Activated CD8-positive, alpha-beta memory T cell treated with anti-CD3 and anti-CD28 coated beads for 1 hour (primary cell): Measurements from ENCODE around the gene CREB3L2.
"Not testable (repeated sequence)": the region's sequence is repeated elsewhere in the genome, so short reads cannot be mapped to it uniquely, and the experiment has no call there.

Source experiments
- DNase-seq, 2 donors: peaks; one replicate each; pipeline ENCODE4 v3.0.0-alpha.2; 2020; ENCODE audit warnings: low read depth in 1 of 2; ENCODE audit errors: extremely low read depth in 1 of 2

Gene CREB3L2

GRCh38 chr7:138014201-138014600 lies 12.3 kb upstream of the CREB3L2 start:
- not testable (repeated sequence) for DNase-seq

GRCh38 chr7:138009350-138009653 lies 7.4 kb upstream of the CREB3L2 start:
- DNase-seq: no peak

DNA sequence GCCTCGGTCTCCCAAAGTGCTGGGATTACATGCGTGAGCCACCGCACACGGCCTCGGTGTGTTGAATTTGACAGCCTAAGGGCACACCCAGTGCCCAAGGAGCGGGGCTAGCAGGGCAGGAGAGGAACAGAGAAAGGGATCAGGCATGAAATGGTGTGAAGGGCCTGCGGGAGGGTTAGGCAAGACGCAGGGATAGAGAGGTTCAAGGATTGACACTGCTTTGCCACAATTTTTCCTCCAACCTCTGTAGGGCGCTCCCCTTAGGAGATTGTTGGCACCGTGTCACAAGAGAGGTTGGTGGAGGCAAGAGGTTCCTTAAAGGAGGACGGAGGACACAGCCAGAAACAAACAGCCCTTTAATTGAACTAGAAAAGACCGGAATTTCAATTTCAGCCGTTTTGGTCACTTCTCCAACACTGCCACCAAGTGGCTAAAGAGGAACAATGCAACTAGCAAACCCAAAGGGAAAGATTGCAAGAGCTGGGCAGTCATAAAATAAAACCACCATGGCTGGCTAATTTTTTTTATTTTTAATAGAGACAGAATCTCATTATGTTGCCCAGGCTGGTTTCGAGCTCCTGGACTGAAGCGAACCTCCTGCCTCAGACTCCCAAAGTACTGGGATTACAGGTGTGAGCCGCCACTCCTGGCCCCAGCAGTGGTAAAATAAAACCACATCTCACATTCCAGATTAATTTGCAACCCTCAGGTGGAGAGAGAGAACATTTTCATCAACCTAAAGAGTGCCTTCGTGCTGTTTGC lies 6.9 kb upstream of the CREB3L2 start:
- peak in 1 of 2 donors; percentile 1 for DNase-seq

DNA sequence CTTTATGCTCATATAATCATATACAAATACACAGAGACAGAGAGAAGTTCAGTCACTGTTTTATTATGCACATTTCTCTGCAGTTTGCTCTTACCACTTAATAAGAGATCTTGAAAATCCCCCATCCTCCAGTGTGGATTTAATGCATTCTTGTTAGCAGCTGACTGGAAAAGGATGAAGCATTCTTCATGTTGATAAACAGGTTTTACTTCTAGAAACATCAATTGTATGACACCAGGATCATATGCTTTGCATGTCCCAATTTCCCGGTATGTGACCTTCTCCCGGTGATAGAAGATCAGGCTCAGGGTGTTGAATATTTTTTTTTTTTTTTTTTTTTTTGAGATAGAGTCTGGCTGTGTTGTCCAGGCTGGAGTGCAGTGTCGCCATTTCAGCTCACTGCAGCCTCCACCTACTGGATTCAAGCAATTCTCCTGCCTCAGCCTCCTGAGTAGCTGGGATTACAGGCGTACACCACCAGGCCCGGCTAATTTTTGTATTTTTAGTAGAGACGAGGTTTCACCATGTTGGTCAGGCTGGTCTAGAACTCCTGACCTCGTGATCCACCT lies 6.2 kb upstream of the CREB3L2 start:
- no peak for DNase-seq

GRCh38 chr7:138006106-138006505 lies 4.2 kb upstream of the CREB3L2 start:
- DNase-seq: no peak

- no peak for DNase-seq
These were observed 3.0 kb upstream of the CREB3L2 start for GRCh38 chr7:138004936-138005335.

- DNase-seq: no peak
These were observed 2.2 kb upstream of the CREB3L2 start for GRCh38 chr7:138004046-138004445.

DNA sequence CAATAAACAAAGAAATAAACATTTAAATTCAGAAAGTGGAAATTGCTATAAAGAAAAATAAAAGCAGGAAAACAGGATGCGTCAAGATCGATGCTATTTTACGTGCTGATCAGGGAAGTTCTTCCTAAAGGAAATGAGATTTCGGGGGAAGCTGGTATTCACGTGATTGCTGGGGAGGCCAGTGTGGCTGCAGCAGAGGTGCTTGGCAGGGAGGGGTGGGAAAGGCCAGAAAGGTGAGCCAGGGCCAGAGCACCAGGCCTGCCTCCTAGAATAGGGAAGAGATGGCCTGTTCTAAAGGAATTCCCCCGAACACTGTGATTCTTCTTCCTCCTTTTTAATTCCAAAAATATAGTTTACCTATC lies 923 bp upstream of the CREB3L2 start:
- no peak for DNase-seq

DNA sequence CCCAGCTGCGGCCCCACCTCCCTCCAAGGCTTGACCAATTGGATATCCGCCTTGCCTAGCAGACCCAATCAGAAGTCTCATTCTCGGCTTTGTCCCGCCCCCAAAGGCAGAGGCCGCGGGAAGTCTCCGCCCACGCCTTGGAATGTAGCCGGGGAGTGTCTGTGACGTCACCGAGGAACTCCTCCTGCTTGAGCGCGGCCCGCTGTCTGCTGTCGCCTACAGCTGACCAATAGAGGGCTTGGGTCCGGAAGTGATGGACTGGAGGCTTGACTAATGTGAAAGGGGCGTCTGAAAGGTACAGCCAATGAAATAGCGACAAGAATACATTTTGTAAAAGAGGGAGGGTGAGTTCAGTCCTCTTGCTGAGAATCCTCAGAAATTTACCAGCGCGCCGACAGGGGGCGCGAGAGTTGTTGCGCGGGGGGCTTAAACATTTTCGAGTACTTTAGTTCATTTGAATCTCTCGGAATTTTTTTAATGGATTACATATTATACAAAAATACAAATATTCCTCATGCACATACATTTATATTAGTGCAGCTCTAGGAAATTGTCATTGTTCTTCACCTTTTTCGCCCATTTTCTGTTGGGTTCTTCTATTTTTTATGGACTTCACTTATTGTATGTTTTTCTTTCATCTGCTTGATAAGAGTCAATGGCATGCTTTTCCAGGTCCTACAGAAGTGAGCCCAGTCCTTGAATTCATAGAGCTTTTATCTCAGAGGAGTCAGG lies 376 bp upstream of the CREB3L2 start:
- DNase-seq: peak; percentile 94 to 98

DNA sequence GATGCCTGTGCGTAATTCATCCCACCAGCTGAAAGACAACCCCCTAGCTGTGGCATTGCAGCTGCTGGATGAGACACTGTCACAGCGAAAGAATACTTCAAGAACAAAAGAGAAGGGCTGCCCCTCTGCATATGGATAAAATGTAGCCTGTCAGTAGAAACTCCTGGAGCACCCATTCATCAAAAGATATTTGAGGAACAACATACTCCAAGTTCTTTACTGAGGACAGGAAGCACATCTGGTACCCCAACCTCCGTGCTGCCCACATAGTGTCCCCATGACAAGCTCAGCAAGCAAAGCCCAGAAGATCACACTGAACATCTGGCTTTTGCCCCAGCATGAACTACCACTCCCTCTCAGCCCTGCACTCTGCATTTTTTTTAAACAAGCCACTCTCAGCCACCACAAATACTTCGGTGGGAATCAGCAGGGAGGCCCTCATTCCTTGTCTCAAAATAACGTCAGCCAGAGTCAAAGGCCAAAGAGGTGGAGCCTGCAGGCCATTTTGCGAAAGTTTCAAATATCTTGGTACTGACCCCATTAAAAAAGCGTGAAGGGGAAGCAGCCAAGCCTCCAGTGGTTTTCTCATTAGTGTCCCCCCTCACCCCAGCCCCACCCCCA lies 1.7 kb downstream of the CREB3L2 start:
- no peak for DNase-seq

- no peak for DNase-seq
These were observed 2.3 kb downstream of the CREB3L2 start for GRCh38 chr7:137999496-138000080.

GRCh38 chr7:137998250-137998649 lies 3.6 kb downstream of the CREB3L2 start:
- DNase-seq: no peak

GRCh38 chr7:137996871-137997270 lies 5.0 kb downstream of the CREB3L2 start:
- DNase-seq: no peak

GRCh38 chr7:137996386-137996851 lies 5.5 kb downstream of the CREB3L2 start:
- no peak for DNase-seq

DNA sequence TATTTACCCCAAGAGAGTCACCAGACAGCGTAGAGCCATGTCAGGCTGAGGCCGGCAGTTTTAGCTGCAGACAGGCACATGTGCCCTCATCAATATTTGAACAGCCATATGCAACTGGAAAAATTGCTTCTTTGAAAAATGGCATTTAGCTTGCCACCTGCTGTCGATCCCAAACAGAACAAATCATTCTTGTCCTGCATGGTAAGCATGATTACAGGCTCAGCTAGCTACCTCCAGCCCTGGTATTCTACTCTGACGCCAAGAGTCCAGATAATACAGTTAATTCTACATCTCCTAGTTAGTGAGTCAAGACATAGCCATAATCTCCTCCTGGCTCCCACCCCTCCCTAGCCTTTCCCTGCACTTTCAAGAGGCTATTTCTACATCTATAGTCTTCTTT lies 7.7 kb downstream of the CREB3L2 start:
- DNase-seq: no peak

DNA sequence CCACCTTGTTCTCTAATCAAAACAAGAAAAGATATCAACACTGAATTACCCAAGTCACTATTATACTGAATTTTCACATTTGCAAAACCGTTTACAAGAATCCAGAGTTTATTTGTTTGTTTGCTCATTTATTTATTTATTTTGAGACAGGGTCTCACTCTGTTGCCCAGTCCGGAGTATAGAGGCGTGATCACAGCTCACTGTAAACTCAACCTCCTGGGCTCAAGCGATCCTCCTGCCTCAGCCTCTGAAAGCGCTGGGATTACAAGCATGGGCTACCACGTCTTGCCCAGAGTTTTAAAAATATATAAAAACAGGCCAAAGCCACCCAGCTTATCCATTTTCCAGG lies 8.5 kb downstream of the CREB3L2 start:
- no peak for DNase-seq

GRCh38 chr7:137992550-137993394 lies 9.1 kb downstream of the CREB3L2 start:
- DNase-seq: no peak

DNA sequence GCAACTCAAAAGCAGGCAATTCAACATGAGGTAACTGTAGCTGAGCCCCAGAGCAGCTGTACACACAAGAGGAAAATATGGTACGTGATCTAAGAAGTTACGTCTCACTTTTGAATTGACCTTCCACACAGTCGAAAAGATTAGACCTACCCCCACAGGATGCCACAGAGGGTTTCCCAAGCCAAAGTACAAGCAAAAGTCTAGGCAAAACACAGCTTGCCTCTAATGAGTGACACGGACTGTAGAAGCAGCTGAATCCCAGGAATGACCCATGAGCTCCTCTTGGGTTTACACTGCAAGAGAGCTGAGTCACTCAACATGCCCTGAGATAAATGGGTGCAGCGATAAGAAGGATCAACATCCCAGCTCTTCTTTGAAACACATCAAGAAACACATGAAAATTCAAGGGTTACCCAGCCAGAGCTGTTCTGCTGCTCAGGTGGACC lies 9.8 kb downstream of the CREB3L2 start:
- no peak for DNase-seq

DNA sequence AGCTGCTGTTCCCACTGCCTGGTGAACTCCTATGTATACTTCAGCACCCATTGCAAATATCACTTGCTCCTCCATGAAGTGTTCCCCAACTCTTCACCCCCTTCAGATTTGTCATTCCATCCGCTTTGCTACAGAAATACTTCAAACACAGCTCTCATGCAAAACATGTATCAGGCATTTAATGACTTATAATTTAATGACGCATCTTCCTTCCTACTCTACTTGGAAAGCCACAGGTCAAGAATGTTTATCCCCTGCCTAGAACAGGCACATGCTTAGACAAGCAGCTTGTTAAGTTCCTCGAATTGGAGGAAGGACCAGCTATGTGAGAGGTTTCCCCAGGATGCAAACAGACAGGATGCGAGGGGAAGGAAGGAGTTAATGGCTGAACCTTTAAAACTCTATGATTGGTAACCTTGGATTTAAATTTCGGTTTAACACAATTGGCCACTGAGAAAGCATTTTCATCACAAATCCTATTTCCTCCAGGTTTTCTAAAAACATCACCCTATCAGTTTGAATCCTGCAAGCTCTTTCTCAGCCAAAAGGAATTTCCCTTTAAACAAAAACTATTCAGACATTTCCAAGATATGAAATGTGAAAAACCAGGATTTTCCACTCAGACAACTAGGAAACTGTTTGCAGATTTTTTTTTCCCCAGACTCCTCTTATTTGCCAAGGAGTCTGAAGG lies 11.5 kb downstream of the CREB3L2 start:
- no peak for DNase-seq

DNA sequence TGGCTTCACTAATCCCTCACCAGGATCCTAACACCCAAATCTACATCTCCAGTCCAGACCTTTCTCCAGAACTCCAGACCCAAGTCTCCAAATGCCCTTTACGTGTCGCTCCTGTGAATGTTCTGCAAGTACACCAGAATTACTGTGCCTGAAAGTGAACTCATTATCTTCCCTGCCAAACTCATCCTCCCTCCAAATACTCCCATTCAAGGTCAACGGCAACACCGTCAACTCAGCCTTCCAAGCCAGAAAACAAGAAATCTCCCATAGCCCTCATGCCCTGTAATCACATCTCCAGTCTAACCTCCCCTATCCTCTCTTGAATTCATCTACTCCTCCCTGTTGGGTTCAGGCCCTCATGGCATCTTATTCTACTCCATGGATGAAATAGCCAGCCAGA lies 12.3 kb downstream of the CREB3L2 start:
- no peak for DNase-seq
